Measurements from ENCODE around the gene RBPJL.

RBPJL gene

DNA sequence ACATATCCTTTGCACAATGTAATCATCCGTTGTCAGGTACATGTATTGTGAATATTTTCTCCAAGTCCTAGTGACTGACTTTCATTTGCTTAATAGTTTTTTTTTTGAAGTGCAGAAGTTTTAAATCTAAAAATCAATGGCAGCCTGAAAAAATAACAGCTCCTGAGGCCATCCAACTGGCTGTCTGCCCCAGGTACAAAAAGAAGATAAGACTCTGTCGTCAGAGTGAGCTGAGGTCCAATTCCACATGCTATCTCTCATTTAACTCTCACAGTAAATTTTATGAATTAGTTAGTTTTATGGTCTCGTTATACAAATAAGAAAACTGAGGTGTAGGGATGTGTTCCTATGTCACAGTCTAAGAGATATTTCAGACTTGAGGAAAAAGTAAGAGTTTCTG lies 31.3 kb upstream of the RBPJL start:
- no peaks in the 10 kb centered on the region for H4K20me1 ChIP-seq (ENCODE audit: insufficient read depth, low read length)
- H3K9me2 ChIP-seq (replicated peaks; ENCODE audit: insufficient read depth, low read length) = no peaks in the 10 kb centered on the region
- no peaks in the 10 kb centered on the region for H3K79me2 ChIP-seq (ENCODE audit: low read length)
- no peak overlapping the region for H3K4me2 ChIP-seq (ENCODE audit: low read depth, low read length)
- H3K27ac ChIP-seq (ENCODE audit: low read length) = no peak overlapping the region
- no peaks in the 10 kb centered on the region for H3K27me3 ChIP-seq (replicated peaks; ENCODE audit: insufficient read depth, low read length)
- TF ChIP-seq EZH2phosphoT487 (IDR thresholded peaks at IDR 0.05; ENCODE audit: low read length) (no peak), EZH2 (optimal IDR thresholded peaks at IDR 0.05; ENCODE audit: low read depth, low read length) (no peak)
- TF ChIP-seq, protein P1, sequence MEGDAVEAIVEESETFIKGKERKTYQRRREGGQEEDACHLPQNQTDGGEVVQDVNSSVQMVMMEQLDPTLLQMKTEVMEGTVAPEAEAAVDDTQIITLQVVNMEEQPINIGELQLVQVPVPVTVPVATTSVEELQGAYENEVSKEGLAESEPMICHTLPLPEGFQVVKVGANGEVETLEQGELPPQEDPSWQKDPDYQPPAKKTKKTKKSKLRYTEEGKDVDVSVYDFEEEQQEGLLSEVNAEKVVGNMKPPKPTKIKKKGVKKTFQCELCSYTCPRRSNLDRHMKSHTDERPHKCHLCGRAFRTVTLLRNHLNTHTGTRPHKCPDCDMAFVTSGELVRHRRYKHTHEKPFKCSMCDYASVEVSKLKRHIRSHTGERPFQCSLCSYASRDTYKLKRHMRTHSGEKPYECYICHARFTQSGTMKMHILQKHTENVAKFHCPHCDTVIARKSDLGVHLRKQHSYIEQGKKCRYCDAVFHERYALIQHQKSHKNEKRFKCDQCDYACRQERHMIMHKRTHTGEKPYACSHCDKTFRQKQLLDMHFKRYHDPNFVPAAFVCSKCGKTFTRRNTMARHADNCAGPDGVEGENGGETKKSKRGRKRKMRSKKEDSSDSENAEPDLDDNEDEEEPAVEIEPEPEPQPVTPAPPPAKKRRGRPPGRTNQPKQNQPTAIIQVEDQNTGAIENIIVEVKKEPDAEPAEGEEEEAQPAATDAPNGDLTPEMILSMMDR (IDR thresholded peaks at IDR 0.05; ENCODE audit: low read length) = no peak
- no peaks in the 10 kb centered on the region for H3K4me1 ChIP-seq (ENCODE audit: low read length)
- no peaks in the 10 kb centered on the region for H3K9me3 ChIP-seq (replicated peaks; ENCODE audit: insufficient read depth, low read length)
- H3K9ac ChIP-seq (ENCODE audit: low read length) = no peak overlapping the region
- no peaks in the 10 kb centered on the region for H3F3A ChIP-seq (ENCODE audit: insufficient read depth, low read length)
- DNase-seq = no peak
- no peak overlapping the region for H3K4me3 ChIP-seq (ENCODE audit: low read length)
- no peak overlapping the region for H2AFZ ChIP-seq (ENCODE audit: low read length)
- H3K36me3 ChIP-seq (replicated peaks; ENCODE audit: insufficient read depth, low read length) = no peaks in the 10 kb centered on the region

DNA sequence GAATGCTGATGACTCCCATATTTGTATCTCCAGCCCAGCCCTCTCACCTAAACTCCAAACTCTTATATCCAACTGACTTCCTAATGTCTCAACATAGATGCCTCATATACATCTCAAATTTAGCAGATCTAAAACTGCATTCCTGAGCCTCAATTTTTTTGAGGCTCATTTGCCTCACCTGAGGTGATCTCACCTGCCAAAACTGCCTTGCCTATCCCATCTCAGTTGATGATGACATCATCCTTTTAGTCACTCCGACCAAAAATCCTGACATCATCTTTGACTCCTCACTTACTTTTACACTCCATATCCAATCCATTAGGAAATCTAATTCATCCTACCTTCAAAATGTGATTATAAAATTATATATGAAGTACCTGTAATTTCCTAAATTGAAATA lies 26.6 kb upstream of the RBPJL start:
- H3K4me2 ChIP-seq (ENCODE audit: low read depth, low read length) = no peak overlapping the region
- H3K9ac ChIP-seq (ENCODE audit: low read length) = no peak overlapping the region
- no peak overlapping the region for H2AFZ ChIP-seq (ENCODE audit: low read length)
- H3K27ac ChIP-seq (ENCODE audit: low read length) = no peak overlapping the region
- H3K36me3 ChIP-seq (replicated peaks; ENCODE audit: insufficient read depth, low read length) = no peaks in the 10 kb centered on the region
- no peaks in the 10 kb centered on the region for H3K9me3 ChIP-seq (replicated peaks; ENCODE audit: insufficient read depth, low read length)
- H3K79me2 ChIP-seq (ENCODE audit: low read length) = no peaks in the 10 kb centered on the region
- H3K4me1 ChIP-seq (ENCODE audit: low read length) = no peaks in the 10 kb centered on the region
- no peaks in the 10 kb centered on the region for H3F3A ChIP-seq (ENCODE audit: insufficient read depth, low read length)
- no peaks in the 10 kb centered on the region for H3K27me3 ChIP-seq (replicated peaks; ENCODE audit: insufficient read depth, low read length)
- H3K9me2 ChIP-seq (replicated peaks; ENCODE audit: insufficient read depth, low read length) = no peaks in the 10 kb centered on the region
- DNase-seq = no peak
- TF ChIP-seq EZH2 (optimal IDR thresholded peaks at IDR 0.05; ENCODE audit: low read depth, low read length) = no peak
- no peak for TF ChIP-seq EZH2phosphoT487 (IDR thresholded peaks at IDR 0.05; ENCODE audit: low read length)
- TF ChIP-seq, protein P1 (IDR thresholded peaks at IDR 0.05; ENCODE audit: low read length) = no peak
- H3K4me3 ChIP-seq (ENCODE audit: low read length) = no peak overlapping the region
- no peaks in the 10 kb centered on the region for H4K20me1 ChIP-seq (ENCODE audit: insufficient read depth, low read length)

DNA sequence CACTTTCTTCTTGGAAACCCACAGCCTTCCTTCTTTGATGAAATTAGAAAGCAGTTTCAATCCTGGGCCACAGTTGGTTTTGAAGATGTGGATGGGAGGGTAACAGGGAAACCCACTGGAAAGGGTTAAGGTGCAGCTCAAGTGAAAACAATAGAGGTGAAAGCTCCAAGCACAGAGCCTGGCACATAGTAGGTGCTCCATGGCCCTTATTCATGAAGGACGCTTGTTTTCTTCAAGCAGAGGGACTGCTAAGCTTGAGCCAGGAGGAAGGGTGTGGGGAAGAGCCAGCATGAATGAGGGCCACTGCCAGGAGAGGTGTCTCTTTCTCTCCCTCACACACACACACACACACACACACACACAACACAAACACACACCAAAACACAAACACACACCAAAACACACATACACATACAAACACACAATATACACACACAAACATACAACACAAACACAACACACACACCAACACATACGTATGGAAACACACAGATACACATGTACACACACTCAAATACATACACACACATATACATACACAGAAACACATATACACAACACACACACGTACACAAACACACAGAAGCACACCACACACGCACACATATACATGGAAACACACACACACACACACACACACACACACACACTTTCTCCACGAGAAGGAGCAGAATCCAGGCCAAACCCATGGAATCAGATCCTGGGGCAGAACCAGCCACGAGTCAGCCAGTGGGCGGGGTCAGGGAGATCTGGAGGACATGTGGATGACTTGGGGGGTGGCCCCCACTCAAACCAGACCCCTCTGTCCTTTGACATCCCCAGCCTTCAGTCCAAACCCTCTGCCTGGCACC lies 23.7 kb upstream of the RBPJL start:
- Histone ChIP-seq H3K4me1 (ENCODE audit: low read length) (no peaks in the 10 kb centered on the region), H2AFZ (ENCODE audit: low read length) (no peak overlapping the region), H3K9me2 (replicated peaks; ENCODE audit: insufficient read depth, low read length) (no peaks in the 10 kb centered on the region), H3K27me3 (replicated peaks; ENCODE audit: insufficient read depth, low read length) (no peaks in the 10 kb centered on the region), H3K27ac (ENCODE audit: low read length) (no peak overlapping the region), H3K9ac (ENCODE audit: low read length) (no peak overlapping the region), H3K4me3 (ENCODE audit: low read length) (no peak overlapping the region), H3K36me3 (replicated peaks; ENCODE audit: insufficient read depth, low read length) (no peaks in the 10 kb centered on the region), H3K79me2 (ENCODE audit: low read length) (no peaks in the 10 kb centered on the region), H4K20me1 (ENCODE audit: insufficient read depth, low read length) (no peaks in the 10 kb centered on the region), H3F3A (ENCODE audit: insufficient read depth, low read length) (no peaks in the 10 kb centered on the region), H3K9me3 (replicated peaks; ENCODE audit: insufficient read depth, low read length) (no peaks in the 10 kb centered on the region), H3K4me2 (ENCODE audit: low read depth, low read length) (no peak overlapping the region)
- TF ChIP-seq EZH2phosphoT487 (IDR thresholded peaks at IDR 0.05; ENCODE audit: low read length) = no peak
- no peak for TF ChIP-seq EZH2 (optimal IDR thresholded peaks at IDR 0.05; ENCODE audit: low read depth, low read length)
- TF ChIP-seq, protein P1 (IDR thresholded peaks at IDR 0.05; ENCODE audit: low read length) = no peak
- no peak for DNase-seq

Measured in MM.1S (cell line).